Measurements from ENCODE around the gene DMRTA1. TPM values are rescaled to one million over a fixed set of nuclear protein-coding genes. Genes with fewer than 3 reads are reported as not detected.

DMRTA1 gene, protein sequence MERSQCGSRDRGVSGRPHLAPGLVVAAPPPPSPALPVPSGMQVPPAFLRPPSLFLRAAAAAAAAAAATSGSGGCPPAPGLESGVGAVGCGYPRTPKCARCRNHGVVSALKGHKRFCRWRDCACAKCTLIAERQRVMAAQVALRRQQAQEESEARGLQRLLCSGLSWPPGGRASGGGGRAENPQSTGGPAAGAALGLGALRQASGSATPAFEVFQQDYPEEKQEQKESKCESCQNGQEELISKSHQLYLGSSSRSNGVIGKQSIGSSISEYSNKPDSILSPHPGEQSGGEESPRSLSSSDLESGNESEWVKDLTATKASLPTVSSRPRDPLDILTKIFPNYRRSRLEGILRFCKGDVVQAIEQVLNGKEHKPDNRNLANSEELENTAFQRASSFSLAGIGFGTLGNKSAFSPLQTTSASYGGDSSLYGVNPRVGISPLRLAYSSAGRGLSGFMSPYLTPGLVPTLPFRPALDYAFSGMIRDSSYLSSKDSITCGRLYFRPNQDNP
- total RNA-seq, result 0.66 and 1.0 TPM in 2 replicates

DNA sequence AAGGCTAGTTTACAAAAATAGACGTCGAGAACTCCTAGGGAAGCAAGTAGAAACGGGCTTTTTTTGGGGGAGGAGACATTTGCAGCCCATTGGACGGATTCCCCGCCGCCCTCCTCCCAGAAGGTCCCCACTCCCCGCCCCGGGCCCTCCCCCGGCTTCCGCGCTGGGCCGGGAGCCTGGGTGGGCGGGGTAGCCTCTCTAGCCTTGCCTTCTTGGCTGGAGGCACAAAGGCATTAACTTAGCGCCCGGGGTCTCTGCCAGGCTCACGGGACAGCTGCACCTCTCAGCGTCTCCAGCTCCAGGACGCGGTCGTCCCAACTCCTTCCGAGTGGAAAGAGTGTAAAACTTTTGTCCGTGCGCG lies at the start of gene DMRTA1:
TSS of gene DMRTA1 (plus strand) at position 236 of the 361 bp plus-strand sequence. CDS start 242 bp downstream, outside the sequence.

Measured in placental pericyte (primary cell).